Ishikawa (cell line): ENCODE data around the gene SREBF2.

ENCODE experiments used
- EP300 ChIP-seq: IDR thresholded peaks from 2 replicates; pipeline ENCODE4 v1.6.1; 2012; ENCODE audit warnings: borderline replicate concordance
- RAD21 ChIP-seq: IDR thresholded peaks from 2 replicates; pipeline ENCODE4 v1.6.1; 2012; ENCODE audit warnings: low read depth

- TF ChIP-seq EP300: no peak
- no peak for TF ChIP-seq RAD21
Measured at GRCh38 chr22:41812805-41813545, 19.9 kb upstream of the SREBF2 start.
